OCI-LY3 (cell line): ENCODE measurements around the gene DEGS1.

Experiments
- H2AFZ ChIP-seq: fragments of 200-600, 300-600 bp; shearing (Covaris generic); 2 replicates; pipeline ENCODE4 v1.6.0; 2014; ENCODE audit warnings: antibody characterized with exemption, low read depth, low read length
- H3K27ac ChIP-seq: fragments of 200-600, 300-600 bp; sonication (generic); 2 replicates; pipeline ENCODE4 v1.5.1; 2014; ENCODE audit warnings: mild to moderate bottlenecking, low read length, moderate library complexity, mixed read lengths
- H3K27me3 ChIP-seq: fragments of 200-600, 300-600 bp; sonication (generic); 2 replicates; pipeline ENCODE4 v1.6.1; 2014; ENCODE audit warnings: low read depth, low read length, mixed read lengths
- H3K36me3 ChIP-seq: fragments of 200-600, 300-600 bp; sonication (generic); replicated peaks from 2 replicates; pipeline ENCODE3; 2014; ENCODE audit warnings: low read depth, low read length, mixed read lengths
- H3K4me1 ChIP-seq: fragments of 300-600, 200-600 bp; sonication (generic); 2 replicates; pipeline ENCODE4 v1.6.1; 2014; ENCODE audit warnings: low read length, mixed read lengths
- H3K4me2 ChIP-seq: fragments of 200-600, 300-600 bp; sonication (generic); 2 replicates; pipeline ENCODE4 v1.6.1; 2014; ENCODE audit warnings: low read length, mixed read lengths
- H3K4me3 ChIP-seq: fragments of 300-600, 200-600 bp; sonication (generic); 2 replicates; pipeline ENCODE4 v1.5.1; 2014; ENCODE audit warnings: antibody characterized with exemption, mild to moderate bottlenecking, low read length, moderate library complexity
- H3K79me2 ChIP-seq: fragments of 300-600, 200-600 bp; shearing (Covaris generic); 2 replicates; pipeline ENCODE4 v1.6.1; 2014; ENCODE audit warnings: mild to moderate bottlenecking, low read length, mixed read lengths
- H3K9ac ChIP-seq: fragments of 300-600, 200-600 bp; shearing (Covaris generic); 2 replicates; pipeline ENCODE4 v1.6.0; 2014; ENCODE audit warnings: mild to moderate bottlenecking, low read length, moderate library complexity
- H3K9me3 ChIP-seq: fragments of 200-600, 300-600 bp; shearing (Covaris generic); 2 replicates; pipeline ENCODE4 v1.6.1; 2014; ENCODE audit warnings: low read length, mixed read lengths; ENCODE audit not compliant: insufficient read depth
- H4K20me1 ChIP-seq: fragments of 200-600, 300-600 bp; sonication (generic); 2 replicates; pipeline ENCODE4 v1.6.1; 2016; ENCODE audit warnings: low read length, mixed read lengths; ENCODE audit not compliant: insufficient read depth
- CTCF ChIP-seq: fragments of 200-600, 300-600 bp; sonication (generic); IDR thresholded peaks from 2 replicates; pipeline ENCODE4 v1.5.1; 2014; ENCODE audit warnings: antibody characterized with exemption, low read length, low read depth
- EZH2phosphoT487 ChIP-seq: fragments of 200-600 bp; shearing (Covaris generic); IDR thresholded peaks from 2 replicates; pipeline ENCODE4 v1.6.1; 2018; ENCODE audit warnings: antibody characterized with exemption, mixed run types, low read depth

The DEGS1 gene

GRCh38 chr1:224234017-224234416, 51.0 kb downstream of the DEGS1 start:
- no peak overlapping the region for H3K4me2 ChIP-seq
- no peak overlapping the region for H3K4me3 ChIP-seq
- H3K4me1 ChIP-seq = no peaks in the 10 kb centered on the region
- H3K36me3 ChIP-seq = peaks cover 26% of the 10 kb centered on the region
- no peaks in the 10 kb centered on the region for H3K79me2 ChIP-seq
- TF ChIP-seq CTCF (no peak), EZH2phosphoT487 (no peak)
- H3K27ac ChIP-seq = no peak overlapping the region
- H3K9me3 ChIP-seq = no peaks in the 10 kb centered on the region
- no peaks in the 10 kb centered on the region for H4K20me1 ChIP-seq
- no peaks in the 10 kb centered on the region for H3K27me3 ChIP-seq
- H2AFZ ChIP-seq = no peak overlapping the region
- no peak overlapping the region for H3K9ac ChIP-seq

GRCh38 chr1:224235813-224236493, 52.9 kb downstream of the DEGS1 start:
- TF ChIP-seq EZH2phosphoT487 = no peak
- TF ChIP-seq CTCF = no peak
- no peak overlapping the region for H3K27ac ChIP-seq
- no peak overlapping the region for H2AFZ ChIP-seq
- H3K9me3 ChIP-seq = no peaks in the 10 kb centered on the region
- H4K20me1 ChIP-seq = no peaks in the 10 kb centered on the region
- H3K4me2 ChIP-seq = no peak overlapping the region
- no peaks in the 10 kb centered on the region for H3K27me3 ChIP-seq
- H3K36me3 ChIP-seq = peaks cover 21% of the 10 kb centered on the region
- no peaks in the 10 kb centered on the region for H3K4me1 ChIP-seq
- no peaks in the 10 kb centered on the region for H3K79me2 ChIP-seq
- H3K9ac ChIP-seq = no peak overlapping the region
- H3K4me3 ChIP-seq = no peak overlapping the region

GRCh38 chr1:224237119-224237881, 54.3 kb downstream of the DEGS1 start:
- H3K4me1 ChIP-seq = no peaks in the 10 kb centered on the region
- H2AFZ ChIP-seq = no peak overlapping the region
- no peaks in the 10 kb centered on the region for H3K79me2 ChIP-seq
- H3K36me3 ChIP-seq = peaks cover 16% of the 10 kb centered on the region
- H3K27me3 ChIP-seq = no peaks in the 10 kb centered on the region
- no peak overlapping the region for H3K4me2 ChIP-seq
- no peak overlapping the region for H3K27ac ChIP-seq
- no peaks in the 10 kb centered on the region for H4K20me1 ChIP-seq
- H3K9me3 ChIP-seq = no peaks in the 10 kb centered on the region
- no peak overlapping the region for H3K4me3 ChIP-seq
- no peak overlapping the region for H3K9ac ChIP-seq
- TF ChIP-seq EZH2phosphoT487 = no peak
- TF ChIP-seq CTCF = no peak

- no peak overlapping the region for H3K4me2 ChIP-seq
- no peak overlapping the region for H3K27ac ChIP-seq
- no peak for TF ChIP-seq EZH2phosphoT487
- no peak for TF ChIP-seq CTCF
- H4K20me1 ChIP-seq = no peaks in the 10 kb centered on the region
- no peaks in the 10 kb centered on the region for H3K9me3 ChIP-seq
- H2AFZ ChIP-seq = no peak overlapping the region
- H3K36me3 ChIP-seq = peaks cover 12% of the 10 kb centered on the region
- no peaks in the 10 kb centered on the region for H3K79me2 ChIP-seq
- no peaks in the 10 kb centered on the region for H3K4me1 ChIP-seq
- H3K4me3 ChIP-seq = no peak overlapping the region
- no peak overlapping the region for H3K9ac ChIP-seq
- H3K27me3 ChIP-seq = no peaks in the 10 kb centered on the region
Observed at GRCh38 chr1:224238212-224238611, 55.2 kb downstream of the DEGS1 start.
